ENCODE measurements around the gene LRP11. TPM values are rescaled to one million over a fixed set of nuclear protein-coding genes. Genes with fewer than 3 reads are reported as not detected.

Gene LRP11
- total RNA-seq, 3 donors from 2014 or later = 30.6 to 44.9 (median 35.8) TPM

DNA sequence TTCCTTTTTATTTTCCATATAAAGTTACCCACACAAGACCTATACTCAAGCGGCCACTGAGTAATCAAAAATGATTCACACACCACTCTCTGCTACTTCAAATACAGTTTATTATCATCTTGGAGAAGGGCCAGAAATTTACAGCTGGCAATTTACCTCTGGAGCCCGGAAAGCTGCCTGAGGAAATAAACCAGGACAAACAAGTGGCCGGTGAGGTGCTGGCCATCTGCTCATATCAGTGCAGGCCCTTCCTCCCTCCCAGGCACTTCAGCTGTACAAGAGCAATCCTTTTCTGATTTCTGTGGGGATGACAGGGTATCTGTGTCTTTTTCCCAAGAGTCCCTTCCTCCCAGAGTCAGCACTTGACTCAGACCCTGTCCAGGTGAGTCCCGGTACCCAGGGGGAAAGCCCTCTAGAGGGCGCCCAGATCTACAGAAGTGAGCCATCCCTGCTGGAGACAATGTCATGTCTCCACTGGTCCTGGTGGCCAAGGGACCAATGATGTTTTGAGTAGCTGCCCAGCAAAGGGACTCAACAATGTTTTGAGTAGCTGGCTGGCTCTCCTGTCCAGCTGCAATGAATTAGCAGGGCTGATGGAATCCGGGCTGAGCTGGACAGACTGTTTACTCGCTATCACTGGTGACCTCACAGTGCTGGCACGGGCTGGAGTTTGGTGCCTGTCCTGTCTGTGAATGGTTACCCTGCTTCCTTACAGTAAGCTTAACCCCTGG, 23.6 kb downstream of the LRP11 start:
- intact Hi-C loops (cut with DNase I; ENCODE audit: low total_unique reads) = no loop called here
- peak; percentile 22 to 37 (median 36) for TF ChIP-seq POLR2AphosphoS5 (IDR thresholded peaks at IDR 0.05)
- TF ChIP-seq, protein P1, sequence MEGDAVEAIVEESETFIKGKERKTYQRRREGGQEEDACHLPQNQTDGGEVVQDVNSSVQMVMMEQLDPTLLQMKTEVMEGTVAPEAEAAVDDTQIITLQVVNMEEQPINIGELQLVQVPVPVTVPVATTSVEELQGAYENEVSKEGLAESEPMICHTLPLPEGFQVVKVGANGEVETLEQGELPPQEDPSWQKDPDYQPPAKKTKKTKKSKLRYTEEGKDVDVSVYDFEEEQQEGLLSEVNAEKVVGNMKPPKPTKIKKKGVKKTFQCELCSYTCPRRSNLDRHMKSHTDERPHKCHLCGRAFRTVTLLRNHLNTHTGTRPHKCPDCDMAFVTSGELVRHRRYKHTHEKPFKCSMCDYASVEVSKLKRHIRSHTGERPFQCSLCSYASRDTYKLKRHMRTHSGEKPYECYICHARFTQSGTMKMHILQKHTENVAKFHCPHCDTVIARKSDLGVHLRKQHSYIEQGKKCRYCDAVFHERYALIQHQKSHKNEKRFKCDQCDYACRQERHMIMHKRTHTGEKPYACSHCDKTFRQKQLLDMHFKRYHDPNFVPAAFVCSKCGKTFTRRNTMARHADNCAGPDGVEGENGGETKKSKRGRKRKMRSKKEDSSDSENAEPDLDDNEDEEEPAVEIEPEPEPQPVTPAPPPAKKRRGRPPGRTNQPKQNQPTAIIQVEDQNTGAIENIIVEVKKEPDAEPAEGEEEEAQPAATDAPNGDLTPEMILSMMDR (IDR thresholded peaks at IDR 0.05) = peak; percentile 33 to 61 (median 48)
- TF ChIP-seq POLR2A (IDR thresholded peaks at IDR 0.05) = no peak
- Histone ChIP-seq H3K4me1 (no peaks in the 10 kb centered on the region), H3K9me3 (no peaks in the 10 kb centered on the region), H3K27ac (peak overlapping the region; percentile 41 to 64), H3K4me3 (no peak overlapping the region), H3K36me3 (no peaks in the 10 kb centered on the region), H3K27me3 (no peaks in the 10 kb centered on the region)
- peak; percentile 41 to 77 for DNase-seq (ENCODE audit: low spot score in 2 of 2)

DNA sequence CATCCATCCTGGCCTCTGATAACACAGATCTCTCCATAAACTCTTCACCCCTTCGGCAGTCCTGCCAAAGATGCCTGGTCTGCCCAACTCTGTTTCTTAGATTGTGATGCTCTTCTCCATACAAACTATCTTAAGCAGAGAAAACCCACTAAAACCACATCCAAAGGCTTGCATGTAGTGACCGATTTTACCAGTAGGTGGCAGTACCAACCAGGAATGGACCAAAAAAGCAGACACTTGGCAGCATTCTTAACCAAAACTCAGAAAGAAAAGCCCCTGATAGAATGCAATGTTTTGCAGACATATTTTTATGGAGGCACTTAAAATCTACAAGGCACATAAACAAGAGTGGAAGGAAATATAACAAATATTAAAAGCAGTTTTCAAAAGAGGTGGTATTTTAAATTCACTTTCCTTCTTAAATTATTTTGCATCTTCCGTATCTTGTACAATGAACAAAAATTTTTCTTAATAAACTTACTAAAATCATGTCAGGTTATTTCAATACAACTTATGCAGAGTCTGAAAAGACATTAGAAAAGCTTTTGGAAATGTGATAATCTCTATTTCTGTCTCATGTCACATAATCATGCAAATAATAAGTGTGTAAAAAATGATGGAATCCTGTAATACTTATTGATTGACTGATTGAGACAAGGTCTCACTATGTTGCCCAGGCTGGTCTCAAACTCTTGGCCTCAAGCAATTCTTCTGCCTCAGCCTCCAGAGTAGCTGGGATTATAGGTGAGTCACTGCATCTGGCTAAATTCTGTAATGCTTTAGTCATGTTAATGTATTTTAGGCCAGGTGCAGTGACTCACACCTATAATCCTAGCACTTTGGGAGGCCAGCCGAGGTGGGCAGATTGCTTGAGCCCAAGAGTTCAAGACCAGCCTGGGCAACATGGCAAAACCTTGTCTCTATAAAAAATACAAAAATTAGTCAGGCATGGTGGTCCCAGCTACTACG, 29.4 kb downstream of the LRP11 start:
- H3K9me3 ChIP-seq = no peaks in the 10 kb centered on the region
- no peak overlapping the region for H3K27ac ChIP-seq
- H3K36me3 ChIP-seq = no peaks in the 10 kb centered on the region
- peak in 1 of 2 donors; percentile 46 for DNase-seq (ENCODE audit: low spot score in 2 of 2)
- TF ChIP-seq POLR2AphosphoS5 (IDR thresholded peaks at IDR 0.05) = no peak
- TF ChIP-seq, protein P1 (IDR thresholded peaks at IDR 0.05) = peak; percentile 86 to 95 (median 92)
- TF ChIP-seq POLR2A (IDR thresholded peaks at IDR 0.05) = no peak
- no peaks in the 10 kb centered on the region for H3K27me3 ChIP-seq
- no peak overlapping the region for H3K4me3 ChIP-seq
- H3K4me1 ChIP-seq = no peaks in the 10 kb centered on the region
- intact Hi-C loops (cut with DNase I; ENCODE audit: low total_unique reads) = loop anchor here (5.0 kb wide), 1 partner anchor 93 kb away; no protein-coding TSS in a partner anchor

DNA sequence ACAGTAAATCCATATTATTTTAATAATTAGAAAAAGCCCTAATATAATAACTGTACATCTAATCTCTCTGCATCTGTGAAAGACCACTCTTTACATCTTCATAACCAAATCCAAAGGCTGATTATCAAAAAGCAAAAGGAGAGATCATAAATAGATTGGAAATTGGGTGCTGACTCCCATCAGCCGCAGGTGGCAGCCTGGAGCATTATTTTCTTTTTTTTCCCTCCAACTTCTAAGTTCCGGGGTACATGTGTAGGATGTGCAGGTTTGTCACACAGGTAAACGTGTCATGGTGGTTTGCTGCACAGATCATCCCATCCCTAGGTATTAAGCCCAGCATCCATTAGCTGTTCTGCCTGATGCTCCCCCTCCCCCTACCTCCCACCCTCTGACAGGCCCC, 30.5 kb downstream of the LRP11 start:
- Histone ChIP-seq H3K4me3 (no peak overlapping the region), H3K36me3 (no peaks in the 10 kb centered on the region), H3K27ac (no peak overlapping the region), H3K4me1 (no peaks in the 10 kb centered on the region), H3K27me3 (no peaks in the 10 kb centered on the region), H3K9me3 (no peaks in the 10 kb centered on the region)
- intact Hi-C loops (cut with DNase I; ENCODE audit: low total_unique reads) = no loop called here
- TF ChIP-seq, protein P1 (IDR thresholded peaks at IDR 0.05) = no peak
- TF ChIP-seq POLR2AphosphoS5 (IDR thresholded peaks at IDR 0.05) = no peak
- TF ChIP-seq POLR2A (IDR thresholded peaks at IDR 0.05) = no peak
- DNase-seq (ENCODE audit: low spot score in 2 of 2) = no peak

DNA sequence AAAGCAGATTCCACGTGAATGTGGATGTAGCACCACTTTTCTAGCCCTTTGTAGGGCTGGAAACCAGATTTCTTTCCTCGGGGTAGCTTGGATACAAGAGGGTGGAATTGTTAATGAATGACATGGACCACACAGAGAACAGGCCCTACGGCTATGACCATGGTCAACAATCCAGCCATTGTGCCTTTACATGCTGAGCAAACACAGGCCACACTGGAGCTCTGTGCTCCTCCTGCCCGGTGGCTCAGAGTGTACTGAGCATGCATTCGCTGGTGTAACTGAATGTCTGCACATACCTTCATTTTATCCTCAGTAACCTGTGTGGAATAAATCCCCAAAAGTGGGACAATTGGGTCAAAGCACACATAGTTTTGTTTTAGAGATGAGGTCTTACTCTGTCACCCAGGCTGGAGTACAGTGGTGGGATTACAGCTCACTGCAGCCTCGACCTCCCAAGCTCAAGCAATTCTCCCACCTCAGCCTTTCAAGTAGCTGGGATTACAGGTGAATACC, 32.8 kb downstream of the LRP11 start:
- Histone ChIP-seq H3K27me3 (no peaks in the 10 kb centered on the region), H3K27ac (peak overlapping the region; percentile 65 to 66), H3K4me1 (no peaks in the 10 kb centered on the region), H3K9me3 (no peaks in the 10 kb centered on the region), H3K36me3 (no peaks in the 10 kb centered on the region), H3K4me3 (peak overlapping the region in 2 of 3 donors; percentile 15 to 26)
- intact Hi-C loops (cut with DNase I; ENCODE audit: low total_unique reads) = no loop called here
- peak; percentile 40 to 57 for DNase-seq (ENCODE audit: low spot score in 2 of 2)
- TF ChIP-seq, protein P1 (IDR thresholded peaks at IDR 0.05) = no peak
- no peak for TF ChIP-seq POLR2AphosphoS5 (IDR thresholded peaks at IDR 0.05)
- no peak for TF ChIP-seq POLR2A (IDR thresholded peaks at IDR 0.05)
